H1 (cell line): Measurements from ENCODE around the gene MICA. TPM values are rescaled to one million over a fixed set of nuclear protein-coding genes. Genes with fewer than 3 reads are reported as not detected.

Source experiments
- CTCF ChIA-PET: fragments of 300-600 bp; sonication (Branson Sonifier 250); formaldehyde crosslinking; loops from one replicate; lab custom pipeline; 2021; ENCODE audit not compliant: partially characterized antibody; lab: Charles Lee
- POLR2A ChIA-PET: fragments of 300-600 bp; sonication (Branson Sonifier 250); formaldehyde crosslinking; loops from one replicate; lab custom pipeline; 2021; ENCODE audit warnings: inconsistent platforms; ENCODE audit not compliant: partially characterized antibody; lab: Charles Lee
- DNase-seq, 2 experiments: peaks; one replicate each; pipeline versions ENCODE4 v3.0.0 to v3.0.0-alpha.2; 2010 to 2022; ENCODE audit warnings: low spot score in 2 of 2, low read depth in 1 of 2, mixed read lengths in 1 of 2
- FAIRE-seq: peaks from 2 replicates; lab custom pipeline; 2011; peaks lifted over from hg19 to GRCh38; lab: Jason Lieb, UNC
- H2AFZ ChIP-seq: 2 replicates; pipeline ENCODE4 v1.8.1; 2012; ENCODE audit warnings: low read length, inconsistent platforms
- H2AK5ac ChIP-seq: 2 replicates; pipeline ENCODE4 v1.6.1; 2013; ENCODE audit warnings: low read depth, low read length
- H2BK120ac ChIP-seq: replicated peaks from 2 replicates; pipeline ENCODE3; 2013; ENCODE audit warnings: low read depth, low read length, inconsistent platforms
- H2BK12ac ChIP-seq: 2 replicates; pipeline ENCODE4 v1.6.1; 2013; ENCODE audit warnings: low read depth, low read length
- H2BK15ac ChIP-seq: 2 replicates; pipeline ENCODE4 v1.6.1; 2013; ENCODE audit warnings: low read length
- H2BK20ac ChIP-seq: 2 replicates; pipeline ENCODE4 v1.6.1; 2013; ENCODE audit warnings: low read length
- H2BK5ac ChIP-seq: 2 replicates; pipeline ENCODE4 v1.6.1; 2013; ENCODE audit warnings: low read depth, low read length
- H3K14ac ChIP-seq: 2 replicates; pipeline ENCODE4 v1.6.1; 2013; ENCODE audit warnings: inconsistent platforms; ENCODE audit not compliant: insufficient read length
- H3K18ac ChIP-seq: 2 replicates; pipeline ENCODE4 v1.6.1; 2013; ENCODE audit warnings: low read length; ENCODE audit errors: extremely low read depth
- H3K23ac ChIP-seq: 2 replicates; pipeline ENCODE4 v1.6.1; 2013; ENCODE audit warnings: inconsistent platforms; ENCODE audit not compliant: insufficient read length
- H3K23me2 ChIP-seq: 2 replicates; pipeline ENCODE4 v1.6.1; 2013; ENCODE audit warnings: low read depth, low read length
- H3K27ac ChIP-seq: 2 replicates; pipeline ENCODE4 v1.6.1; 2011; ENCODE audit warnings: low read depth, low read length, inconsistent platforms
- H3K27me3 ChIP-seq, 4 experiments: replicated peaks in 1 of 4; 1 replicate in 1 of 4; 2 replicates in 3 of 4; pipeline versions ENCODE4 v1.6.1 to v1.8.1; 2011 to 2013; ENCODE audit warnings: low read length in 3 of 4, mild to moderate bottlenecking in 3 of 4, inconsistent platforms in 2 of 4, mixed read lengths in 2 of 4, moderate library complexity in 1 of 4; ENCODE audit not compliant: control insufficient read depth in 3 of 4, insufficient read depth in 3 of 4; ENCODE audit errors: extremely low read depth in 1 of 4
- H3K36me3 ChIP-seq, 4 experiments: 2 replicates each; pipeline versions ENCODE4 v1.6.1 to v1.8.1; 2011 to 2013; ENCODE audit warnings: mild to moderate bottlenecking in 4 of 4, low read length in 3 of 4, moderate library complexity in 2 of 4, control low read depth in 1 of 4, inconsistent platforms in 1 of 4; ENCODE audit not compliant: insufficient read depth in 4 of 4, control insufficient read depth in 2 of 4
- H3K4ac ChIP-seq: replicated peaks from 2 replicates; pipeline ENCODE3; 2013; ENCODE audit warnings: low read length, low read depth, mixed read lengths, inconsistent platforms; ENCODE audit not compliant: insufficient read length
- H3K4me1 ChIP-seq, 4 experiments: replicated peaks in 1 of 4; 1 replicate in 1 of 4; 2 replicates in 3 of 4; pipeline versions ENCODE4 v1.6.1 to v1.8.1; 2011 to 2013; ENCODE audit warnings: low read length in 3 of 4, inconsistent platforms in 2 of 4, mixed read lengths in 1 of 4; ENCODE audit not compliant: insufficient read depth in 4 of 4, control insufficient read depth in 3 of 4
- H3K4me2 ChIP-seq, 2 experiments: 2 replicates each; pipeline versions ENCODE4 v1.6.1 to v1.8.1; 2011 to 2013; ENCODE audit warnings: low read depth in 2 of 2, low read length in 2 of 2, control low read depth in 1 of 2, inconsistent platforms in 1 of 2, mild to moderate bottlenecking in 1 of 2; ENCODE audit not compliant: insufficient read depth in 1 of 2
- H3K4me3 ChIP-seq, 4 experiments: fragments of 200-600, 300-600 bp in 1 of 4; sonication (generic), shearing (Covaris generic), sonication (Bioruptor Twin) in 1 of 4; 2 replicates each; pipeline versions ENCODE4 v1.5.1 to v1.8.1; 2011 to 2016; ENCODE audit warnings: low read length in 4 of 4, low read depth in 3 of 4, control low read depth in 2 of 4, inconsistent platforms in 2 of 4, mild to moderate bottlenecking in 2 of 4, mixed read lengths in 1 of 4, moderate library complexity in 1 of 4; ENCODE audit not compliant: insufficient read depth in 2 of 4; ENCODE audit errors: extremely low read depth in 1 of 4
- H3K56ac ChIP-seq: replicated peaks from 2 replicates; pipeline ENCODE3; 2013; ENCODE audit warnings: low read depth, mild to moderate bottlenecking, mixed read lengths, low read length, inconsistent platforms; ENCODE audit not compliant: insufficient read length
- H3K79me1 ChIP-seq: 2 replicates; pipeline ENCODE4 v1.6.1; 2013; ENCODE audit warnings: low read depth, low read length, control low read depth
- H3K79me2 ChIP-seq, 2 experiments: 2 replicates each; pipeline versions ENCODE4 v1.6.1 to v1.8.1; 2012 to 2013; ENCODE audit warnings: low read length in 2 of 2, mild to moderate bottlenecking in 2 of 2, inconsistent platforms in 1 of 2; ENCODE audit not compliant: insufficient read depth in 2 of 2, control insufficient read depth in 1 of 2
- H3K9ac ChIP-seq, 4 experiments: replicated peaks in 1 of 4; 1 replicate in 1 of 4; 2 replicates in 3 of 4; pipeline versions ENCODE4 v1.6.1 to v1.8.1; 2011 to 2013; ENCODE audit warnings: low read depth in 3 of 4, low read length in 3 of 4, control low read depth in 2 of 4, mild to moderate bottlenecking in 2 of 4, moderate library complexity in 2 of 4, inconsistent platforms in 1 of 4; ENCODE audit errors: extremely low read depth in 1 of 4
- H3K9me3 ChIP-seq, 2 experiments: 2 replicates each; pipeline versions ENCODE4 v1.6.1 to v1.8.1; 2012 to 2013; ENCODE audit warnings: mild to moderate bottlenecking in 2 of 2, moderate library complexity in 2 of 2, control low read depth in 1 of 2, inconsistent platforms in 1 of 2, low read depth in 1 of 2, low read length in 1 of 2, mixed read lengths in 1 of 2; ENCODE audit not compliant: insufficient read depth in 2 of 2
- H4K20me1 ChIP-seq, 2 experiments: replicated peaks in 1 of 2; 2 replicates each; pipeline versions ENCODE3 to v1.8.1; 2011 to 2013; ENCODE audit warnings: inconsistent platforms in 2 of 2, low read length in 2 of 2, mild to moderate bottlenecking in 1 of 2; ENCODE audit not compliant: insufficient read depth in 2 of 2, control insufficient read depth in 1 of 2
- H4K5ac ChIP-seq: 2 replicates; pipeline ENCODE4 v1.6.1; 2013; ENCODE audit warnings: low read length, low read depth, mixed read lengths, inconsistent platforms; ENCODE audit not compliant: insufficient read length
- H4K8ac ChIP-seq: 2 replicates; pipeline ENCODE4 v1.8.0; 2013; ENCODE audit warnings: mild to moderate bottlenecking, moderate library complexity, low read length, inconsistent platforms; ENCODE audit not compliant: insufficient read depth; ENCODE audit errors: extremely low read depth
- H4K91ac ChIP-seq: replicated peaks from 2 replicates; pipeline ENCODE3; 2013; ENCODE audit warnings: low read length, mixed read lengths, inconsistent platforms; ENCODE audit not compliant: insufficient read length
- CHD1 ChIP-seq: IDR thresholded peaks from 2 replicates; pipeline ENCODE4 v1.6.1; 2012; ENCODE audit warnings: low read depth, low read length, improper control_type of control experiment
- TAF7 ChIP-seq: optimal IDR thresholded peaks from 2 replicates; pipeline ENCODE3; 2011; ENCODE audit warnings: low read depth, mild to moderate bottlenecking, inconsistent platforms, low read length, moderate library complexity, borderline replicate concordance
- WGBS, 2 experiments: shearing (Covaris generic) in 1 of 2; methylation state at CpG; one replicate each; pipeline versions ENCODE4 v1.1.6 to v1.1.7; 2013 to 2015; ENCODE audit warnings: low lambda C conversion rate in 2 of 2, mixed read lengths in 2 of 2, inconsistent platforms in 1 of 2, low coverage in 1 of 2, missing lambda C conversion rate in 1 of 2; ENCODE audit not compliant: insufficient replicate concordance in 2 of 2, insufficient coverage in 1 of 2, insufficient read length in 1 of 2; ENCODE audit errors: extremely low coverage in 1 of 2, missing lambda C conversion rate in 1 of 2; 5-methylcytosine and 5-hydroxymethylcytosine counted together
- polyA plus RNA-seq, 7 experiments: library from polyadenylated mRNA; depleted of rRNA in 3 of 7; stranded (reverse) in 5 of 7; unstranded in 2 of 7; fragments of >200 nt in 5 of 7; fragments of 200-250 nt in 2 of 7; gene quantifications; 1 replicate in 5 of 7; 2 replicates in 1 of 7; 4 replicates in 1 of 7; pipeline versions ENCODE4 v1.2.1 to v1.2.3, GENCODE V29; 2011 to 2013; ENCODE audit warnings: missing spikeins in 2 of 7, mixed read lengths in 2 of 7
- total RNA-seq: library from RNA; stranded (reverse); fragmentation: NEBNext Ultra II Directional; extraction: Animal tissue kit (Norgen Biotek cat#: 25700); gene quantifications from 2 replicates; pipeline ENCODE4 v1.2.1, GENCODE V29; 2021

Gene MICA
- total and polyA plus RNA-seq, 2 of the 8 experiments (the other 6 are each of a cell fraction or from before 2014, with no cell fraction given), result 12.5 to 16.3 TPM

DNA sequence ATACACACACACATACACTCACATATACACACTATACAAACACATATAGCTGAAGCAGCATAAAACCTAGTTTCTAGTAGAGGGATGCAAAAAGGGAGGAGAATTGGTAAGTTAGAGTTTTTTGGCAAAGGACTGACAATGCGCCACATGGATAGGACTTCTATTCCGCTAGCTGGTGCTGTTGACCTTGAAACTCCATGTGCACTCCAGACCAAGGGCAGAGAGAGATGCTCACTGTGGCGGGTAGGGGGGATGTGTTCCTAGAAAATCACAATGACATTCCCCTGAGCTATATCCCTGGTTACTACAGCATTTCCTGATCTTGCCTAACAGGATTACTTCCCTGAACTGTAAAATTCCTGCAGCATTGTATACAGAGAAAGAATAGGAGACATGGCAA, 19.2 kb downstream of the MICA start:
- Histone ChIP-seq H4K5ac (no peak overlapping the region), H2BK12ac (no peak overlapping the region), H4K8ac (no peak overlapping the region), H4K20me1 (no peaks in the 10 kb centered on the region), H3K18ac (no peak overlapping the region), H3K23ac (no peak overlapping the region), H3K36me3 (no peaks in the 10 kb centered on the region; a peak in 1 of 8 replicates), H3K4me1 (no peaks in the 10 kb centered on the region), H2AFZ (no peak overlapping the region), H3K79me1 (no peaks in the 10 kb centered on the region), H3K79me2 (no peaks in the 10 kb centered on the region), H2BK5ac (no peak overlapping the region), H3K4ac (no peak overlapping the region), H2BK20ac (no peak overlapping the region), H3K23me2 (no peaks in the 10 kb centered on the region), H2AK5ac (no peak overlapping the region), H3K14ac (no peak overlapping the region), H3K27ac (no peak overlapping the region), H3K9ac (no peak overlapping the region), H3K4me2 (no peak overlapping the region), H3K27me3 (no peaks in the 10 kb centered on the region), H2BK120ac (no peak overlapping the region), H3K56ac (no peak overlapping the region), H4K91ac (no peak overlapping the region), H2BK15ac (no peak overlapping the region), H3K4me3 (no peak overlapping the region), H3K9me3 (no peaks in the 10 kb centered on the region)
- DNase-seq (no peak), FAIRE-seq (no peak)
- ChIA-PET POLR2A (no interaction called here), CTCF (interaction anchor here (1.5 kb wide), 1 partner anchor 20 kb away, joined by 9 read pairs; no protein-coding TSS in a partner anchor)
- TF ChIP-seq TAF7 (no peak), CHD1 (no peak)
- WGBS, 2 experiments, result 65% methylated on average over 3 of the region's 3 CpGs; no CpG with 5 or more reads in 1 of the 2 experiments
